GM10248 (cell line): ENCODE measurements around the gene GPATCH1.
"Not testable (repeated sequence)": the region's sequence is repeated elsewhere in the genome, so short reads cannot be mapped to it uniquely, and the experiment has no call there.

Experiments
- CTCF ChIA-PET: fragments of 300-600 bp; sonication (Branson Sonifier 250); formaldehyde crosslinking; extraction: SDS; loops from one replicate; lab custom pipeline; 2021; ENCODE audit warnings: antibody characterized with exemption; lab: Yijun Ruan, JAX
- POLR2A ChIA-PET: fragments of 350-650 bp; sonication (Branson Sonifier 250); formaldehyde crosslinking; extraction: SDS; loops from one replicate; lab custom pipeline; 2020; ENCODE audit warnings: antibody characterized with exemption; lab: Yijun Ruan, JAX
- DNase-seq: peaks from one replicate; pipeline ENCODE4 v3.0.0; 2012; ENCODE audit errors: extremely low spot score
- TF ChIP-seq, protein P1 (sequence below): IDR thresholded peaks from 2 replicates; pipeline ENCODE4 v1.5.1; 2012; ENCODE audit warnings: mild to moderate bottlenecking, low read depth; ENCODE audit errors: extremely low read depth, missing control alignments, control extremely low read depth

GPATCH1 gene, protein sequence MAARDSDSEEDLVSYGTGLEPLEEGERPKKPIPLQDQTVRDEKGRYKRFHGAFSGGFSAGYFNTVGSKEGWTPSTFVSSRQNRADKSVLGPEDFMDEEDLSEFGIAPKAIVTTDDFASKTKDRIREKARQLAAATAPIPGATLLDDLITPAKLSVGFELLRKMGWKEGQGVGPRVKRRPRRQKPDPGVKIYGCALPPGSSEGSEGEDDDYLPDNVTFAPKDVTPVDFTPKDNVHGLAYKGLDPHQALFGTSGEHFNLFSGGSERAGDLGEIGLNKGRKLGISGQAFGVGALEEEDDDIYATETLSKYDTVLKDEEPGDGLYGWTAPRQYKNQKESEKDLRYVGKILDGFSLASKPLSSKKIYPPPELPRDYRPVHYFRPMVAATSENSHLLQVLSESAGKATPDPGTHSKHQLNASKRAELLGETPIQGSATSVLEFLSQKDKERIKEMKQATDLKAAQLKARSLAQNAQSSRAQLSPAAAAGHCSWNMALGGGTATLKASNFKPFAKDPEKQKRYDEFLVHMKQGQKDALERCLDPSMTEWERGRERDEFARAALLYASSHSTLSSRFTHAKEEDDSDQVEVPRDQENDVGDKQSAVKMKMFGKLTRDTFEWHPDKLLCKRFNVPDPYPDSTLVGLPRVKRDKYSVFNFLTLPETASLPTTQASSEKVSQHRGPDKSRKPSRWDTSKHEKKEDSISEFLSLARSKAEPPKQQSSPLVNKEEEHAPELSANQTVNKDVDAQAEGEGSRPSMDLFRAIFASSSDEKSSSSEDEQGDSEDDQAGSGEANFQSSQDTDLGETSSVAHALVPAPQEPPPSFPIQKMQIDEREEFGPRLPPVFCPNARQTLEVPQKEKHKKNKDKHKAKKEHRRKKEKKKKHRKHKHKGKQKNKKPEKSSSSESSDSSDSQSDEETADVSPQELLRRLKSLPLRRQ

DNA sequence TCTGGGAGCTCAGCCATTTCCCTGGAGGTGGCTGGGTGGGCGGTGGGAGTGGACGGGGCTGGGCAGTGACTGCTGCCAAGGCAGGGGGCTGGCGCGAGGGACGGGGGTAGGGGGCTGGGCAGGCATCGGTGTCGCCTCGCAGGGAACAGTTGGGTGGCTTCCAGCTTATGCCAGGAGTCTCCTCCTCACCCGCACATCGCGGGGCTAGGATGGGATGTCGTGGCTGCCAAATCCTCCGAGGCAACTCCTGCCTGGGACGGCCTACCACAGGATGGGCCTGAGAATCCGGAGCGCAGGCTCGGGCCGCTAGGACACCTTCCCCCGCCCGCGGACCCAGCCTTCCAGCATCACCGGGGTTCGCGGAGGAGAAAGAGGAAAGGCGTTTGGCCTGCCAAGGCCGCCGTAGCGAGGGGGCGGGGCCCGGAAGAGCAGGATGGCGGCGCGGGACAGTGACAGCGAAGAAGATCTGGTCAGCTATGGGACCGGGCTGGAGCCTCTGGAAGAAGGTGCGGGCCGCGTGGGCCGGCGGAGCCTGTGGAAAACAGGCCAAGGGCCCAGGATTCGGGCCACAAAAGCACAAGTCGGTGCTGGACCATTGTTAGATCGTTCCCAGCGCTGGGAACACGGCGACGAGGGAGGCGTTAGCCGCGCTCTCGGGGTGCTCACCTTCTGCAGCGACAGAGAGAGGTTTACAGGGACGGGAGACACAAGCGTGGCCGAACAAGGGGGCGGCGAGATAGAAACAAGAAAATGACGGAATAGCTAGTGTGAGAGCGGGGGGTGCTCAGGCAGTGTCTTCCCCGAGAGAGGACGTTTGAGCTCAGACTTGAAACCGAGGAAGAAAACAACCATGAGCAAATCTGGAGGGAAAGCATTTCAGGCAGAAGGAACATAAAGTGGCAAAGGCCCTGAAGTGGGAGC is at the start of gene GPATCH1:
TSS of gene GPATCH1 (plus strand) at position 421 of the 921 bp plus-strand sequence. CDS start at position 434, 13 bp downstream.
- DNase-seq, result peak; percentile 94
- ChIA-PET CTCF (interaction anchor here (1.0 kb wide), 1 partner anchor 105 kb away, joined by 4 read pairs; no protein-coding TSS in a partner anchor), POLR2A (interaction anchor here (0.6 to 0.7 kb wide), 2 partner anchors 25 to 58 kb away, joined by 5 to 6 read pairs; no protein-coding TSS in a partner anchor)
- TF ChIP-seq, protein P1, sequence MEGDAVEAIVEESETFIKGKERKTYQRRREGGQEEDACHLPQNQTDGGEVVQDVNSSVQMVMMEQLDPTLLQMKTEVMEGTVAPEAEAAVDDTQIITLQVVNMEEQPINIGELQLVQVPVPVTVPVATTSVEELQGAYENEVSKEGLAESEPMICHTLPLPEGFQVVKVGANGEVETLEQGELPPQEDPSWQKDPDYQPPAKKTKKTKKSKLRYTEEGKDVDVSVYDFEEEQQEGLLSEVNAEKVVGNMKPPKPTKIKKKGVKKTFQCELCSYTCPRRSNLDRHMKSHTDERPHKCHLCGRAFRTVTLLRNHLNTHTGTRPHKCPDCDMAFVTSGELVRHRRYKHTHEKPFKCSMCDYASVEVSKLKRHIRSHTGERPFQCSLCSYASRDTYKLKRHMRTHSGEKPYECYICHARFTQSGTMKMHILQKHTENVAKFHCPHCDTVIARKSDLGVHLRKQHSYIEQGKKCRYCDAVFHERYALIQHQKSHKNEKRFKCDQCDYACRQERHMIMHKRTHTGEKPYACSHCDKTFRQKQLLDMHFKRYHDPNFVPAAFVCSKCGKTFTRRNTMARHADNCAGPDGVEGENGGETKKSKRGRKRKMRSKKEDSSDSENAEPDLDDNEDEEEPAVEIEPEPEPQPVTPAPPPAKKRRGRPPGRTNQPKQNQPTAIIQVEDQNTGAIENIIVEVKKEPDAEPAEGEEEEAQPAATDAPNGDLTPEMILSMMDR, result no peak

- TF ChIP-seq, protein P1, result no peak
- no peak for DNase-seq
- ChIA-PET CTCF (interaction anchor here (1.3 kb wide), 1 partner anchor 56 kb away, joined by 3 read pairs; no protein-coding TSS in a partner anchor), POLR2A (no interaction called here)
Measured at GRCh38 chr19:33032218-33032781, 48.7 kb upstream of the GPATCH1 start.

DNA sequence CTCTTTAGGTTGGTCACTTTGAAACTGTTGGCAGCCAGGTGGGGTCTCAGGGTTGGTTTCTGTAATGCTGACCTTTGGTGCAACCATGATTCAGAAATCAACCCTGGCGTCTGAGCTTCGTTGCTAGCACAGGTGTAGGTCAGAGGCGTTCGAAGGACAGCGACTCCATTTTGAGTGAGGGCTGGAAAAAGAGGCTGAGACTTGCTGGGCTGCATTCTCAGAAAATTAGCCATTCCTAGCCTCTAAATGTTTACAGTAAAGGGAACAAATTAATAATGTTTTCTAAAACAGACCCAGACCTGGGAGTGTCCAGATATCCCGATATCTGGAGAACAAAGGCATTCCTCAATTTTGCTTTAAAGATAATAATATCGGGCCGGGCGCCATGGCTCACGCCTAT is 45.5 kb upstream of the GPATCH1 start:
- DNase-seq, result no peak
- CTCF ChIA-PET, result no interaction called here
- TF ChIP-seq, protein P1, result no peak
- POLR2A ChIA-PET, result no interaction called here

DNA sequence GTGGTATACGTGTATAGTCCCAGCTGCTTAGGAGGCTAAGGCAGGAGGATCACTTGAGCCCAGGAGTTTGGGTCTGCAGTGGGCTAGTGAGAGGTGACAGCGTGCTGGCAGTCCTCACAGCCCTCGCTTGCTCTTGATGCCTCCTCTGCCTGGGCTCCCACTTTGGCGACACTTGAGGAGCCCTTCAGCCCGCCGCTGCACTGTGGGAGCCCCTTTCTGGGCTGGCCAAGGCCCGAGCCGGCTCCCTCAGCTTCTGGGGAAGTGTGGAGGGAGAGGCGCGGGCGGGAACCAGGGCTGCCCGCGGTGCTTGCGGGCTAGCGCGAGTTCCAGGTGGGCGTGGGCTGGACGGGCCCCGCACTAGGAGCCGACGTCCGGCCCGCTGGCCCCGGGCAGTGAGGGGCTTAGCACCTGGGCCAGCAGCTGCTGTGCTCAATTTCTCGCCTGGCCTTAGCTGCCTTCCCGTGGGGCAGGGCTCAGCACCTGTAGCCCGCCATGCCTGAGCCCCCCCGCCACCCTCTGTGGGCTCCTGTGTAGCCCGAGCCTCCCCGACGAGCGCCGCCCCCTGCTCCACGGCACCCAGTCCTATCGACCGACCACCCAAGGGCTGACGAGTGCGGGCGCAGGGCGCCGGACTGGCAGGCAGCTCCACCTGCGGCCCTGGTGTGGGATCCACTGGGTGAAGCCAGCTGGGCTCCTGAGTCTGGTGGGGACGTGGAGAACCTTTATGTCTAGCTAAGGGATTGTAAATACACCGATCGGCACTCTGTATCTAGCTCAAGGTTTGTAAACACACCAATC is 44.4 kb upstream of the GPATCH1 start:
- DNase-seq, POLR2A ChIA-PET, CTCF ChIA-PET: not testable (repeated sequence)

DNA sequence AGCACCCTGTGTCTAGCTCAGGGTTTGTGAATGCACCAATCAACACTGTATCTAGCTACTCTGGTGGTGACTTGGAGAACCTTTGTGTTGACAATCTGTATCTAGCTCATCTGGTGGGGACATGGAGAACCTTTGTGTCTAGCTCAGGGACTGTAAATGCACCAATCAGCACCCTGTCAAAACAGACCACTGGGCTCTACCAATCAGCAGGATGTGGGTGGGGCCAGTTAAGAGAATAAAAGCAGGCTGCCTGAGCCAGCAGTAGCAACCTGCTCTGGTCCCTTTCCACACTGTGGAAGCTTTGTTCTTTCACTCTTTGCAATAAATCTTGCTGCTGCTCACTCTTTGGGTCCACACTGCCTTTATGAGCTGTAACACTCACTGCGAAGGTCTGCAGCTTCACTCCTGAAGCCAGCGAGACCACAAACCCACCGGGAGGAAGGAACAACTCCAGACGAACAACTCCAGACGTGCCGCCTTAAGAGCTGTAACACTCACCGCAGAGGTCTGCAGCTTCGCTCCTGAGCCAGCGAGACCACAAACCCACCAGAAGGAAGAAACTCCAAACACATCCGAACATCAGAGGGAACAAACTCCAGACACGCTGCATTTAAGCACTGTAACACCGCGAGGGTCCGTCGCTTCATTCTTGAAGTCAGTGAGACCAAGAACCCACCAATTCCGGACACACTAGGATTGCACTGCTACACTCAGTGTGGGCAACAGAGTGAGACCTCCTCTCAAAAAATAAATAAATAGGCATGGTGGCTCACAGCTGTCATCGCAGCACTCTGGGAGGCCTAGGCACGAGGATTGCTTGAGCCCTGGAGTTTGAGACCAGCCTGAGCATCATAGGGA is 43.6 kb upstream of the GPATCH1 start:
- DNase-seq, CTCF ChIA-PET, POLR2A ChIA-PET: not testable (repeated sequence)

DNA sequence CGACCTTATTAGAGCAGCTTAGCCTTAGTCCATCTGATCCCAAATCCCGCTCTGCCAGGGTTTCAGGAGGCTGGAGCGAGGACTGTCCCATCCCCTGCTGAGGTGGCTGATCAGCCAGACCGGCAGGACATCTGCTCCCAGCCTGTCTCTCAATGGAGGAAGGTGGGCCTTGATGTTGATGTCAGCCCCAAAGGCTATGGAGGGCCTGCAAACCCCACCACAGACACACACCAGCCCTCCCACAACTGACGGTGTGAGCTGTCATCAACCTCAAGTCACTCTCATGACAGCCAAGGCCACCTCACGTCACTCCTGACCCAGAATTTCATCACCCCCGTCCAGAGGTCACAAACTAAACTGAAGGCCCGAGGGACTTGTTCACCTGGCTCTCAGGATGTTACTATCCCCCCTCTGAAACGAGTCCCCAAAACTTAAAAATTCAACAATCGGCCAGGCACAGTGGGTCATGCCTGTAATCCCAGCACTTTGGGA is 41.8 kb upstream of the GPATCH1 start:
- CTCF ChIA-PET, result no interaction called here

More for the DNA sequence above, 41.8 kb upstream of the GPATCH1 start:
- TF ChIP-seq, protein P1, result no peak
- DNase-seq, result no peak
- POLR2A ChIA-PET, result interaction anchor here (0.7 kb wide), 1 partner anchor 573 kb away, joined by 5 read pairs; no protein-coding TSS in a partner anchor
